HepG2 (cell line): ENCODE results near the gene TUT1. TPM values are rescaled to one million over a fixed set of nuclear protein-coding genes. Genes with fewer than 3 reads are reported as not detected.
A peak's percentile ranks its signal among the peaks of the same experiment; 100 is the strongest.

Source experiments
- ARHGAP35 ChIP-seq: sonication (generic); formaldehyde crosslinking; IDR thresholded peaks from 2 replicates; pipeline ENCODE4 v1.9.0; 2022; ENCODE audit warnings: mild to moderate bottlenecking, inconsistent platforms, moderate library complexity, missing genetic modification reagents, borderline replicate concordance
- ELF3 ChIP-seq: IDR thresholded peaks from 2 replicates; pipeline ENCODE4 v1.6.1; 2016; ENCODE audit warnings: missing genetic modification reagents, missing compliant biosample characterization
- MEIS1 ChIP-seq: sonication (generic); formaldehyde crosslinking; IDR thresholded peaks from 2 replicates; pipeline ENCODE4 v1.9.0; 2021; ENCODE audit warnings: mild to moderate bottlenecking, missing genetic modification reagents, moderate library complexity, borderline replicate concordance
- NR2F6 ChIP-seq, 2 experiments: IDR thresholded peaks; 2 replicates each; pipeline ENCODE4 v1.6.1; 2016; ENCODE audit warnings: antibody characterized with exemption in 1 of 2, mild to moderate bottlenecking in 1 of 2
- PAWR ChIP-seq: sonication (generic); formaldehyde crosslinking; IDR thresholded peaks from 2 replicates; pipeline ENCODE4 v1.4.0; 2020; ENCODE audit warnings: missing genetic modification reagents, mild to moderate bottlenecking, borderline replicate concordance
- POGZ ChIP-seq: sonication (generic); formaldehyde crosslinking; IDR thresholded peaks from 2 replicates; pipeline ENCODE4 v1.4.0; 2020; ENCODE audit warnings: mild to moderate bottlenecking, missing genetic modification reagents
- POLR2A ChIP-seq, 2 experiments: IDR thresholded peaks; 2 replicates each; pipeline ENCODE4 v1.6.1; 2011; ENCODE audit warnings: low read depth in 2 of 2, low read length in 2 of 2, mild to moderate bottlenecking in 1 of 2, moderate library complexity in 1 of 2; ENCODE audit not compliant: insufficient read depth in 1 of 2
- PRDM15 ChIP-seq: sonication (generic); formaldehyde crosslinking; IDR thresholded peaks from 2 replicates; pipeline ENCODE4 v1.4.0; 2020; ENCODE audit warnings: missing genetic modification reagents
- REL ChIP-seq: sonication (generic); formaldehyde crosslinking; conservative IDR thresholded peaks from 2 replicates; pipeline ENCODE4 v1.8.0; 2022; ENCODE audit warnings: mild to moderate bottlenecking, missing genetic modification reagents, moderate library complexity
- SAP130 ChIP-seq: IDR thresholded peaks from 2 replicates; pipeline ENCODE4 v1.6.1; 2016; ENCODE audit warnings: low read depth
- TCF7 ChIP-seq: sonication (generic); IDR thresholded peaks from 2 replicates; pipeline ENCODE4 v1.6.1; 2016; ENCODE audit warnings: antibody characterized with exemption, low read depth
- XRCC5 ChIP-seq: fragments of 200-400 bp; formaldehyde crosslinking; optimal IDR thresholded peaks from 2 replicates; pipeline ENCODE3; 2017; ENCODE audit warnings: mild to moderate bottlenecking, low read length
- ZBTB2 ChIP-seq: sonication (generic); formaldehyde crosslinking; IDR thresholded peaks from 2 replicates; pipeline ENCODE4 v1.8.0; 2022; ENCODE audit warnings: low read depth, missing genetic modification reagents
- ZBTB43 ChIP-seq: sonication (generic); formaldehyde crosslinking; conservative IDR thresholded peaks from 2 replicates; pipeline ENCODE4 v1.4.0; 2020; ENCODE audit warnings: missing genetic modification reagents
- ZBTB49 ChIP-seq: sonication (generic); formaldehyde crosslinking; IDR thresholded peaks from 2 replicates; pipeline ENCODE4 v1.4.0; 2020; ENCODE audit warnings: missing genetic modification reagents, borderline replicate concordance
- ZBTB7A ChIP-seq: sonication (generic); formaldehyde crosslinking; IDR thresholded peaks from 2 replicates; pipeline ENCODE4 v1.8.0; 2022; ENCODE audit warnings: mild to moderate bottlenecking, missing genetic modification reagents
- ZBTB7B ChIP-seq: sonication (generic); formaldehyde crosslinking; IDR thresholded peaks from 2 replicates; pipeline ENCODE4 v1.4.0; 2020; ENCODE audit warnings: missing genetic modification reagents
- ZKSCAN5 ChIP-seq: sonication (generic); formaldehyde crosslinking; IDR thresholded peaks from 2 replicates; pipeline ENCODE4 v1.5.1; 2020; ENCODE audit warnings: mild to moderate bottlenecking, missing genetic modification reagents
- ZNF138 ChIP-seq: sonication (generic); formaldehyde crosslinking; IDR thresholded peaks from 2 replicates; pipeline ENCODE4 v1.5.0; 2020; ENCODE audit warnings: mild to moderate bottlenecking, low read depth, missing genetic modification reagents
- ZNF367 ChIP-seq: sonication (generic); formaldehyde crosslinking; IDR thresholded peaks from 2 replicates; pipeline ENCODE4 v1.4.0; 2020; ENCODE audit warnings: missing genetic modification reagents, borderline replicate concordance
- polyA plus RNA-seq, 8 experiments: library from polyadenylated mRNA; depleted of rRNA in 3 of 8; stranded (reverse) in 7 of 8; unstranded in 1 of 8; fragments of >200 nt; fragmentation: Illumina TruSeq in 4 of 8; extraction: Trizol in 4 of 8; gene quantifications; 2 replicates each; pipeline versions ENCODE4 v1.2.1 to v1.2.3, GENCODE V29; 2011 to 2016; ENCODE audit warnings: low read depth in 4 of 8, missing spikeins in 1 of 8, mixed read lengths in 1 of 8; ENCODE audit not compliant: insufficient read depth in 1 of 8
- total RNA-seq, 5 experiments: library from RNA; depleted of rRNA; stranded (reverse); fragments of >200 nt; fragmentation: Illumina TruSeq; extraction: Trizol; gene quantifications; 2 replicates each; pipeline ENCODE4 v1.2.3, GENCODE V29; 2016; ENCODE audit warnings: low read depth in 1 of 5

TUT1 gene
- total and polyA plus RNA-seq, 2 of the 13 experiments (the other 11 are each of a cell fraction or from before 2014, with no cell fraction given), result 9.7 to 14.3 TPM

- TF ChIP-seq ZBTB49 (CRISPR knock-in tag), result no peak
- 0 out of 2 replicates have a peak, but pooled peaks have one; percentile 29 for TF ChIP-seq ZBTB7A (CRISPR knock-in tag)
- peak; percentile 47; the same call in 1 of the 2 replicates for TF ChIP-seq PRDM15 (CRISPR knock-in tag)
- TF ChIP-seq REL (CRISPR knock-in tag), result peak; percentile 88; the same call in 1 of the 2 replicates
- peak; percentile 99 for TF ChIP-seq SAP130 (CRISPR knock-in tag)
- no peak for TF ChIP-seq TCF7
- TF ChIP-seq ELF3 (CRISPR knock-in tag), result peak; percentile 85
- TF ChIP-seq POGZ (CRISPR knock-in tag), result peak; percentile 66
- TF ChIP-seq POLR2A (IDR thresholded peaks at IDR 0.05; ENCODE audit: insufficient read depth in 1 of 2, low read depth in 2 of 2, low read length in 2 of 2), result peak; percentile 42 to 89
- TF ChIP-seq ZBTB43 (CRISPR knock-in tag), result no peak; the same call in 1 of the 2 replicates
- TF ChIP-seq ZNF138 (CRISPR knock-in tag), result peak; percentile 39; the same call in 1 of the 2 replicates
- no peak for TF ChIP-seq NR2F6 (IDR thresholded peaks at IDR 0.05)
- TF ChIP-seq NR2F6 (CRISPR knock-in tag; IDR thresholded peaks at IDR 0.05), result 0 out of 2 replicates have a peak, but pooled peaks have one; percentile 29
- peak; percentile 85 for TF ChIP-seq ZBTB2 (CRISPR knock-in tag)
- TF ChIP-seq PAWR, result no peak
- no peak for TF ChIP-seq ZKSCAN5 (CRISPR knock-in tag)
- no peak for TF ChIP-seq MEIS1
- peak; percentile 54 for TF ChIP-seq XRCC5
- TF ChIP-seq ZBTB7B (CRISPR knock-in tag), result 0 out of 2 replicates have a peak, but pooled peaks have one; percentile 47
- TF ChIP-seq ZNF367 (CRISPR knock-in tag), result no peak; the same call in 1 of the 2 replicates
- TF ChIP-seq ARHGAP35 (CRISPR knock-in tag), result no peak; the same call in 1 of the 2 replicates
These were observed 30.5 kb upstream of the TUT1 start, which contains the start of gene B3GAT3 (continued) for GRCh38 chr11:62621567-62622470.
